Activated CD4-positive, alpha-beta T cell treated with anti-CD3 and anti-CD28 coated beads for 1 hour (primary cell): Measurements from ENCODE around the gene FBL.
"Not testable (repeated sequence)": the region's sequence is repeated elsewhere in the genome, so short reads cannot be mapped to it uniquely, and the experiment has no call there.

Experiments used
- DNase-seq: peaks from one replicate; pipeline ENCODE4 v3.0.0-alpha.2; 2020

FBL gene

GRCh38 chr19:39875401-39875864 lies 29.3 kb upstream of the FBL start:
- DNase-seq: not testable (repeated sequence)

GRCh38 chr19:39874404-39874803 lies 28.2 kb upstream of the FBL start:
- DNase-seq: no peak

DNA sequence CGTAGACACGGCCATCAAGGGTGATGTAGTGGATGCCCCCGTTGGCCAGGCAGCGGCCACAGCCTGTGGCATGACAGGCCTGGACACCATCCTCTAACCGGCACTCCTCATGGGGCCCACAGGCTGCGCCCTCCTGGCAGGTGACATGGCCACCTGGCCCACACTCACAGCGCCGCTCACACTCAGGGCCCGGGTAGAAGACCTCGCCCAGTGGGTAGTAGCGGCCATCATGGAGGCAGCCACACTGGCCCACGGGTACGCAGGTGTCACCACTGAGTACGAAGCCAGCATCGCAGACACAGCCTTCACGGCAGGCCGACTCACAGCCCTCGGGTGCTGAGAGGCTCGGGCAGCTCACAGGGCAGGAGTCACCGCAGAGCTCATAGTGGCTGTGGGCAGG lies 27.2 kb upstream of the FBL start:
- no peak for DNase-seq

GRCh38 chr19:39871886-39872866 lies 26.0 kb upstream of the FBL start:
- DNase-seq: no peak

GRCh38 chr19:39871362-39871761 lies 25.2 kb upstream of the FBL start:
- DNase-seq: no peak

GRCh38 chr19:39870171-39870971 lies 24.2 kb upstream of the FBL start:
- DNase-seq: no peak

DNA sequence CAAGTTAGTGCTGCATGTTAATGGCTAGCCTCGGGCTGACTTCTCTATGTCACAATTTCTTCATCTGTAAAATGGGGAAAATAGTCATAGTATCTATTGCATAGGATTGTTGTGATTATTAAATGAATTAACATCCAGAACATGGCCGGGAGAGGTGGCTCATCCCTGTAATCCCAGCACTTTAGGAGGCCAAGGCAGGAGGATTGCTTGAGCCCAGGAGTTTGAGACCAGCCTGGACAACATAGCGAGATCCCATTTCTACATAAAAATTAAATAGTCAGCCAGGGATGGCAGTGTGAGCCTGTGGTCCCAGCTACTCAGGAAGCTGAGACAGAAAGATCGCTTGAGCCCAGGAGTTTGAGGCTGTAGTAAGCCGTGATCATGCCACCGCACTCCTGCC lies 21.8 kb upstream of the FBL start:
- no peak for DNase-seq

DNA sequence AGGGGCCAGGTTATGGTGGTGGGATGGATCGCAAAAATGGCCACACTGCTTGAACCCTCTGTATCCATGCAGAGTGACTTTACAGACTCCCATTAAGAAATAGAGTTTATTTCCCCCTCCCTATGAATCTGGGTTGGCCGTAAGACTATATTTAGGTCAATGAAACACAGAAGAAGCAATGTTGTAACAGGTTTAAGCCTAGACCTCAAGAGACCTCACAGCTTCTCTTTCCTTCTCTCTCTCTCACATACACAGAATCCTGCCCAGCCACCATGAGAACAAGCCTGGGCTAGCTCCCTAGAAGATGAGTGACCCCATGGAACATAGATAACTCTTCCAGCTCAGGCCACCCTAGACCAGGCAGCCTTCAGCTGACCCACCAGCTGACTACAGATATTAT lies 21.0 kb upstream of the FBL start:
- DNase-seq: no peak

DNA sequence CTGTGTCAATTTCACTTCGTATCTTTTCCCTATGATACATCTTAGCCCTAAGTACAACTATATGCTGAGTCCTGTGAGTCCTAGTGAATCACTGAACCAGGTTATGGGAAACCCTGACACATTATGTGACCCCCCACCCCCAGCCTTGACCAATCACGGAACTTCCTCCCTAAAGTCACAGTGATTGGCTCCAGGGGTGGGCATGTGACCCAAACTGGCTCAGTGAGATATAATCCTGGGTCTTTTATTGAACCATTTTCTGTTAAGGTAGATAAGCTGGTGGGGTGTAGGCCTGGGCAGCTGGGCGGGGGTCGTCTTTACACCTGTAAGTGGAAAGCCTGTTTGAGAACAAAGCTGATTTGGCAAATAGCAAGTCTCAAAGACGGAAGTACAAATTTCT lies 19.8 kb upstream of the FBL start:
- no peak for DNase-seq

DNA sequence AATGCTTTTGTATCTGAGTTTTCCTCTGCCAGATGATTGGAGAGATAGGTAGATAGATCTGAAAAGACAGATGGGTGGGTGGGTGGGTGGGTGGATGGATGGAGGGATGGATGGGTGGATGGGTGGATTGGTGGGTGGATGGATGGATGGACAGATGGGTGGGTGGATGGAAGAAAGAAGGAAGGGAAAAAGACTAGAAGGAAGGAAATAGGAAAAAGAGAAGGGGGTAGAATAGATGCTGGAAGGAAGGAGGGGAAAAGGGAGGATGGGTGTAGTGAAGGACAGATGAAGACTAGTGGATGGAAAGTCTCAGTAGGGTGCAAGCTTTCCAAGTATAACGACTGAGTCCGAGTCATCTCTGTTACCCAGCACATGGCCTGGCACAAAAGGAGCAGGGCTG lies 19.0 kb upstream of the FBL start:
- no peak for DNase-seq

- no peak for DNase-seq
Observed at GRCh38 chr19:39864118-39864517, 17.9 kb upstream of the FBL start.

GRCh38 chr19:39858541-39858940 lies 12.4 kb upstream of the FBL start:
- no peak for DNase-seq

GRCh38 chr19:39852882-39853281 lies 6.7 kb upstream of the FBL start:
- DNase-seq: no peak

DNA sequence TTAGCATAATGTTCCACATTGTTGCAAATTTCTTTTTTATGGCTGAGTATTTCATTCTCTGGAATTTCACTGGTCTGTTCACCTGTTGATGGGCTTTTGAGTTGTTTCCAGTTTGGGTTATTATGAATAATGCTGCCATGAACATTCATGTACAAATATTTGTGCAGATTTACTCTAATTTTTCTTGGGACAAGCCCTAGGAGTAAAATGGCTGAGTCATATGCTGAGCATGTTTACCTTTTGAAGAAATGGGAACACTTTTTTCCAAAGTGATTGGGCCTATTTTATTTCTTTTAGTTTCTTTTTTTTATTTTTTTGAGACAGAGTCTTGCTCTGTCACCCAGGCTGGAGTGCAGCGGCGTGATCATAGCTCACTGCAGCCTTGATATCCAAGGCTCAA lies 4.7 kb upstream of the FBL start:
- no peak for DNase-seq

GRCh38 chr19:39848392-39848791 lies 2.2 kb upstream of the FBL start:
- DNase-seq: no peak

- no peak for DNase-seq
Observed at GRCh38 chr19:39847525-39847924, 1.3 kb upstream of the FBL start.

DNA sequence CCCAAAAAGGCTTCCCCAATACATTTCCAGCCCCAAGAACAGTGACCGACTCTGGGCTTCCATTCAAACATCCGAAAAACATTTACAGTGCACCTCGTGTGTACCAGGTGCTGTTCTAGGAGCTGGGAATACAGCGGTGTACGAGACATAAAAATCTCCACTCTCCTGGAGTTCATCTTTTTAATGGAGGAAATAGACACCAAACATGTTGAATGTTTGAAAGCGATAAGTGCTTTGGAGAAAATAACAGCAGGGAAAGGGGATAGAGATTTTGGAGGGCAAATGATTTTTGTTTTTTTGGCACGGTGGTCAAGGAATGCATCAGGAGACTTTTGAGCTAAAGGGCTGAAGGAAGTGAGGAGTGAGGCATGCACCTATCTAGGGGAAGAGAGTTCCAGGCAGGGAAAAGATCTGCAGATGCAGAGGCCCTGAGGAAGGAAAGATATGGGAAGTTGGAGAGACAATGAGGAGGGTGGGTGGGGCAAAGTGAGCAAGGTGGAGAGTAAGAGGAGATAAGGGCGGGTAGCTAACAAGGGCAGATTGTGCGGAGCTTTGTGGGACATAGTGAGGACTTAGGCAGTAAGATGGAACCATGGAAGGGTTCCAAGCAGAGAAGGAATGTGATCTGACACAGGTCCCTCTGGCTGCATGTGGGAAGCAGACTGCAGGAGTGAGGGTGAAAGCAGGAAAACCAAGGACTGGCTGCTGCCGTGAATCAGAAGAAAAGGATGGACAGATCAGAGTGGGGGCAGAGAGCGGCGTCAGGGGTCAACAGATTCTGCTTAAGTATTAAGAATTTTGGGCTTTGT lies 703 bp upstream of the FBL start:
- DNase-seq: no peak

GRCh38 chr19:39845584-39845932 lies 621 bp downstream of the FBL start:
- no peak for DNase-seq

- no peak for DNase-seq
Observed at GRCh38 chr19:39845172-39845571, 1.0 kb downstream of the FBL start.

DNA sequence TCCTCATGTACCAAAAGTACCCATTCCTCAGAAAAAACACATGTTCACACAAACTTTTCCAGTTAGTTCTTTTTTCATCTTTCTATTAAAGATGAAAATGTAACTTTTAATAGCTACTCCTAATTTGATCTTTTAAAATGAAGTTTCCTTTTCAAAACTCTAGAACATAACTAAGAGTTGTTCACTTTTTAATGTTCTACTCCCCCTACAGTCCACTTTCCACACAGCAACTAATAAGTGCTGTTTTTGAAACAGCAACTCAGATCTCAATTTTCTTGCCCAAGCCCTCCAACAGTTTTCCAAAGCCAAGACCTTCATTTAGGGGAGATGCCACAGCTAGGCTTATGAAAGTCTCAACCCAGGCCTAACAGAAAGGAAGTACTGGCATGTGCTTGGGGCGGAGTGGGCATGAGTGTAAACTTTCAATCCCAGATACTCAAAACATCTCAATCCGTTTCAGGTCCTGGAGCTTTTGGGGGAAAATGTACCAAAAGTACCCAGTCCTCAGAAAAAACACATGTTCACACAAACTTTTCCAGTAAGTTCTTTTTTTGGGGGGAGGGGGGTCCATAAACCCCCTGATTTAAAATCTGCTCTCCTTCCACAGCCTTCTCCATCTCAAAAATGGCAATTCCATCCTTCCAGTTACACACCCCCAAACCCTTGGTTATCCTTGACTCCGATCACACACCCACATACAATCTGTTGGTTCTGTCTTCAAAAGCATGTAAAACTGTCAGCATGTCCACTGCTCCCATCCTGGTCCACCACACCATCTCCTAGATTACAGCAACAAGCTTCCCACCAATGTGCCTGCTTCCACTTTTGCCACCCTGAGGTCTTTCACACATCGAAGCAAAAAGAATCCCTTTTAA lies 2.0 kb downstream of the FBL start:
- no peak for DNase-seq

GRCh38 chr19:39842693-39843435 lies 3.3 kb downstream of the FBL start:
- no peak for DNase-seq
